Stimulated activated CD4-positive, alpha-beta T cell treated with anti-CD3 and anti-CD28 coated beads, Interleukin-4, amount 100 ng/mL, for 4 hours (primary cell): ENCODE measurements around the gene SF3B1.
"Not testable (repeated sequence)": the region's sequence is repeated elsewhere in the genome, so short reads cannot be mapped to it uniquely, and the experiment has no call there.

ENCODE experiments used
- DNase-seq, 2 experiments: peaks; one replicate each; pipeline ENCODE4 v3.0.0-alpha.2; 2020

Gene SF3B1, protein sequence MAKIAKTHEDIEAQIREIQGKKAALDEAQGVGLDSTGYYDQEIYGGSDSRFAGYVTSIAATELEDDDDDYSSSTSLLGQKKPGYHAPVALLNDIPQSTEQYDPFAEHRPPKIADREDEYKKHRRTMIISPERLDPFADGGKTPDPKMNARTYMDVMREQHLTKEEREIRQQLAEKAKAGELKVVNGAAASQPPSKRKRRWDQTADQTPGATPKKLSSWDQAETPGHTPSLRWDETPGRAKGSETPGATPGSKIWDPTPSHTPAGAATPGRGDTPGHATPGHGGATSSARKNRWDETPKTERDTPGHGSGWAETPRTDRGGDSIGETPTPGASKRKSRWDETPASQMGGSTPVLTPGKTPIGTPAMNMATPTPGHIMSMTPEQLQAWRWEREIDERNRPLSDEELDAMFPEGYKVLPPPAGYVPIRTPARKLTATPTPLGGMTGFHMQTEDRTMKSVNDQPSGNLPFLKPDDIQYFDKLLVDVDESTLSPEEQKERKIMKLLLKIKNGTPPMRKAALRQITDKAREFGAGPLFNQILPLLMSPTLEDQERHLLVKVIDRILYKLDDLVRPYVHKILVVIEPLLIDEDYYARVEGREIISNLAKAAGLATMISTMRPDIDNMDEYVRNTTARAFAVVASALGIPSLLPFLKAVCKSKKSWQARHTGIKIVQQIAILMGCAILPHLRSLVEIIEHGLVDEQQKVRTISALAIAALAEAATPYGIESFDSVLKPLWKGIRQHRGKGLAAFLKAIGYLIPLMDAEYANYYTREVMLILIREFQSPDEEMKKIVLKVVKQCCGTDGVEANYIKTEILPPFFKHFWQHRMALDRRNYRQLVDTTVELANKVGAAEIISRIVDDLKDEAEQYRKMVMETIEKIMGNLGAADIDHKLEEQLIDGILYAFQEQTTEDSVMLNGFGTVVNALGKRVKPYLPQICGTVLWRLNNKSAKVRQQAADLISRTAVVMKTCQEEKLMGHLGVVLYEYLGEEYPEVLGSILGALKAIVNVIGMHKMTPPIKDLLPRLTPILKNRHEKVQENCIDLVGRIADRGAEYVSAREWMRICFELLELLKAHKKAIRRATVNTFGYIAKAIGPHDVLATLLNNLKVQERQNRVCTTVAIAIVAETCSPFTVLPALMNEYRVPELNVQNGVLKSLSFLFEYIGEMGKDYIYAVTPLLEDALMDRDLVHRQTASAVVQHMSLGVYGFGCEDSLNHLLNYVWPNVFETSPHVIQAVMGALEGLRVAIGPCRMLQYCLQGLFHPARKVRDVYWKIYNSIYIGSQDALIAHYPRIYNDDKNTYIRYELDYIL

DNA sequence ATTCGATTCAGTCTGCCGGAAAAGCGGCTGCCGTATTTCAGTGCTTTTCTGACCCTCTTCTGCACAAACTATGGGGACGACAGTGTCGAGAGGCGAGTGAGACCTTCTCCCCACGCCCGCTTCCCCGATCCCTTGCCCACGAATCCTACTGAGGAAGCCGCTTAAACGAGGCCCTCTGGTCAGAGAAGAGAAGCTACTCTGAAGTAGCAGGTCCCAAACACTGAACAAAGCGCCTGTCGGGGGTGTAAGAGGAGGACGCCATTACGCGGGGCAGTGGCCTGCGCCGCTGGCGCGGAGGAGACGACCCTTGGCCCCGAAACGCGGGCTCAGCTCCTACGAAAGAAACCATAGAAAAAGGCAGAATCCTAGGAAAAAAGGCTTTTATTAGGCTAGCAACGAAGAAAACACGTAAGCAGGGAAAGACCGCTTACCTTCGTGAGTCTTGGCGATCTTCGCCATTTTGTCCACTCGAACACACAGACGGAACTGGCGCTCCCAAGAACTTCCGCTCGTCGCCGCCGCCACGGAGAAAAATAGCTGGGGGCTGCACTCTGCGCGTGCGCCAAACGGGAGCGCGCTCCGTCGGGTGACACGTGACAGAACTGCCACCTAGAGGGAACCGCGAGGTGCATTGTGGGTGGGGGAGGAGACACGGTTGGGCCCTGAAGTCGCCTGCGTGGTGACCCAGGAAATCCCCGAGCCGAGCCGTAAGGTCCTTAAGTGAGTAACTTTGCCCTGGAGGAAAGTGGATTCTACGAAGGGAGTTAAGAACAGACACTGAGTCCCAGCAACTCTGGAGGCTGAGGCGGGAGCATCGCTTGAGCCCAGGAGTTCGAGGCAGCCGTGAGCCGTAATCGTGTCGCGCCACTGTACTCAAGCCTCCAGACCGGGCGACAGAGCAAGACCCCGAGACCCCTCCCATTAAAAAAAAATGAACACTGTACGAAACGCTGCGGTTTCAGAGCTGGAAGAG, at the start of gene SF3B1:
SF3B1 (minus strand) TSS at position 488 of the 973 bp plus-strand sequence; CDS start at position 459, 29 bp downstream.
- peak; percentile 97 to 99 for DNase-seq

DNA sequence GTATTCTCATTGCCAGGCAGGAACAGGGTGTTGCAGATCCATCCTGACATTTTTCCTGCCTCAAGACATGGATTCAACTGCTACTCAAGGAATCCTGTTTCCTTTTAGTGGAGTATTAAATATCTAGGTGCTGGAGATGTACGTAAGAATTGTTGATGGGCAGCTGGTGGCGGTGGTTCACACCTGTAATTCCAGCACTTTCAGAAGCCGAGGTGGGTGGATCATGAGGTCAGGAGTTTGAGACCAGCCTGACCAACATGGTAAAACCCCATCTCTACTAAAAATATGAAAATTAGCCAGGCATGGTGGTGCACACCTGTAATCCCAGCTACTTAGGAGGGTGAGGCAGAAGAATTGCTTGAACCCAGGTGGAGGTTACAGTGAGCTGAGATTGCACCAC, 49.4 kb upstream of the SF3B1 start:
- DNase-seq, result not testable (repeated sequence)

DNA sequence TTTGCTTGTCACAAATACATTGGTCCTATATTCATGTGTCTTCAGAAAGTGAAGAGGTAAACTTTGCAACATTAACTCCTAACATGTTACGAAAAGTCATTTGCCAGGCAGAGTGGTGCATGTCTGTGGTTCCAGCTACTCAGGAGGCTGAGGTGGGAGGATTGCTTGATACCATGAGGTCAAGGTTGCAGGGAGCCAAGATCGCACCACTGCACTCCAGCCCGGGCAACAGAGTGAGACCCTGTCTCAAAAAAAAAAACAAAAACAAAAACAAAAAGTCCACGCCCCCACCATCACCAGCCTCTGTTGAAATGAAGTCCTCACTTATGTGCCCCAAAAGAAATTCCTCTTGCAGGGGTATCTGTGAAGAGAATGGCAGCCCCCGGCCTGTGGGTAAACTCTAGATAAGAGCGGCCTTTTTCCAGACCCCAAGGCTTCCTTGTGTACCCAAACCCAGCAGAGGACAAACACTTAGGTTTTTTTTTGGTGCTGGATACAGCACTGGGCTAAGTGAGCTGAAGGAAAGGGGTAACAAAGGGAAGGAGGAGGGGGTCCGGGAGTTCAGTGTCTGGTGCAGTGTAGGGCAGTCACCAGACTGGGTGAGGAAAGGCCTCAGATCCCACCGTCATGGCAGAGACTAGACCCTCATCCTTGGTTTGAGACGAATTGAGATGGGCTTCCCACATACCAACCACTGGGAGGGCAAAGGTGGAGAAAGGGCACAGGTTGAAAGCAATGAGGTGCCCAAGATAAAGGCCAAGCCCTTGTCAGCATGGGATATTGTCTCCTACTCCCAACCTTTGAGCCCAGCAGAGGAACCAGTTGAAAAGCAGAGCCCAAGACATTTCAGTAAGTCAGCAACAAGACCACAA, 45.6 kb upstream of the SF3B1 start:
- no peak for DNase-seq

DNA sequence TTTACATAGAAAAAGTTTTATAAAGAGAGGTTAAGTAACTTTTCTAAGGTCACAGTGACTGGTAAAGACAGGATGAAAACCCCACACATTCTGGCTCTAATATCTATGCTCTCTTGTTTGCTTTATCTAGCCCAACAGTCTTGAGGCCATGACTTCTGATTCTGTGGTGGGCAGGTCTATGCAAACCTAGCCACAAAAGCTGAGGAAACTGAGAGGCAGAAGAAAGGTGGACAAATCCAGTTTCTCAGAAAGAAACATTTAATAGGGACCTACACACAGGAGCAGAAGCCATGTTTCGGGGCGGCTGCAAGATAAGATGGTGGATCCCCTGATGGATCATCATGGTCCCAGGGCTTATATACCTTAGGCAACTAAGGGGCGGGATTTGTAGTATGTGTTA, 43.0 kb upstream of the SF3B1 start:
- DNase-seq, result no peak

DNA sequence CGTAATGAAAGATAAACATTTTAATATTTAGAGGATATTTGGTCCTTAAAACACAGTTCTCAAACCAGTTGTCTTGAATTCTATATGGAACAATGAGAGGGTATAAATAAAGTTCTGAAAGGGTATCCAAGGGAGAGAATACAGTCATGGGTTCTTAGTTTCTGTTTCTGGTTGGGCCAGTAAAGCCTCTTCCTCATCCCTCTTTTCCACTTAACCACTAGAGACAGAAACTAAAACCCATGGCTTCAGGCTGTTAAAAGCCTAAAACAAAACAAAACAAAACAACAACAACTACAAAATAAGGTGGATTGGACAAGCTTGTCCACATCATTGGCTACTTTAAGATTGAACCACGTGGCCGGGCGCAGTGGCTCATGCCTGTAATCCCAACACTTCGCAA, 37.3 kb upstream of the SF3B1 start:
- DNase-seq, result no peak

DNA sequence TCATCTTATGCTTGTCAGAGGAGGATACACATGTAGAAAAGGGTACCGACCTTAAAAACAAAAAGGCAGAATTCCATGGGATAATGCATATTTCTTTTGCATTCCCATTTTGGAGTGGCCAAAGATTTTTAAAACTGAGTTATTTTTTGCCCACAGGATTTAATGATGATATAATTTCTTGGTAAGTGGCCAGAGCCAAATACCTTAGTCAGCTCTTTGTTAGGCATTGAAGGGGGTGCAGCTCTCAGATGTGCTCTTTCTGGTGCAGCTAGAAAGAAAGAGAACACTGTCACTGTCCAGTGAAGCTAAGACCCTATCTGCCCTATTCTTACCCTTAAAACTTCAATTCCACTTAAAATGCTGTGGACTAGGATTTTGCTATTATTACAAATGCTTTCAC, 29.3 kb upstream of the SF3B1 start:
- no peak for DNase-seq

DNA sequence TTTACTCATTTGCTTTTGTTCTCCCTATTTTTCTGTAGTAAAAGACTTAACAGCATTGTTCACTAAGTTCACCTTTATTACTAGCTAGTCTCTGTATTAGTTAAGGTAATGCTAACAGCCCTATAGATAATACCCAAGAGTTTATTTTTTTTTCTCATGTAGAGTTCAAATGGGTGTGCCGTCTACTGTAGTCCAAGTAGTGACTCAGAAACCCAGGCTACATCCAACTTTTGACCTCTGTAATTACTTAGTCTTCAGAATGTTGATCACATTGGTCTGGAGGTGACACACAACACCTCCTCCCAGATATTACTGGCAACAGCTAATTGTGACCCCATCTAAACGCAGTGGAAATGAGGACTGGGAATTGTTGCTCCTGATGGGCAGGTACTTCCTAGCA, 26.2 kb upstream of the SF3B1 start:
- DNase-seq, result no peak

DNA sequence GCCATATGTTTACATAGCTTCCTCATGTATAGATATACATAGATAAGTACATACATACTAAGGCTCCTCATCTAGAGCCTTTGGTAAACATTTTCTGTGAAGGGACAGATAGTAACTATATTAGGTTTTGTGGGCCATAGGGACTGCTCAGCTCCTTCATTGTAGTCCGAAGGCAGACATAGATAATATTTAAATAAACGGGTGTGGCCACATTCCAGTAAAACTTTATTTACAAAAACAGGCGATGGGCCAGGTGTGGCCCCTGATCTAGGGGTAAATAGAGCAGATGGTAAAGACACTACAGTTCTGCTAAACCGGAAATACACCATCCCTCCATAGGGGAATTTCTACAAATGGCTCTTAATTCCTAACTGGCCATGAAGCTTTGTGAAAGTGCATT, 25.8 kb upstream of the SF3B1 start:
- no peak for DNase-seq

DNA sequence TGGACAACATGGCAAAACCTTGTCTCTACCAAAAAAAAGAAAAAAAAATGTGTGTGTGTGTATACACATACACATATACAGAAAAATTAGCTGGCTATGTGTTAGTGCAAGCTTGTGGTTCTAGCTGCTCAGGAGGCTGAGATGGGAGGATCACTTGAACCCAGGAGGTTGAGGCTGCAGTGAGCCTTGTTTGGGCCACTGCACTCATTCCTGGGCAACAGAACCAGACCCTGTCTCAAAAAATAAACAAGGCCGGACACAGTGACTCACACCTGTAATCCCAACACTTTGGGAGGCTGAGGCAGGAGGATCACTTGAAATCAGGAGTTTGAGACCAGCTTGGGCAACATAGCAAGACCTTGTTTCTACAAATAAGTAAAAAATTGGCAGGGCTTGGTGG, 20.6 kb upstream of the SF3B1 start:
- DNase-seq, result no peak

DNA sequence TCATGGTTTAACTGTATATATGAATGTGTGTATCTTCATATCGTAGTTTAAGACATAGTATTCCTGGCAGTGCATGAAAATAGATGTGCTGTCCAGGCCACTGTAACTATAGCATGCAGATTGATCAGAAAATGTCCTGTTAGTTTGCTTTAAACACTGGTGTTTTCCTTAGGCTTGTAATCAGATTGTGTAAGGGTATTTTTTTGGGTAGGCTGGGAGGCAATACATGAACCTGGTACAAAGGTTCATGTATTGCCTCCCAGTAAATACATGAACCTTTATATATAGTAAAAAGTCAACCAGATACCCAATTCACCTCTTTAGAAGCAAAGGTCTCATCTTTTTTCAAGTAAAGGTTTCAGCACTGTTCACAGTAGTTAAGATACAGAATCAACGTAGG, 20.1 kb upstream of the SF3B1 start:
- no peak for DNase-seq

DNA sequence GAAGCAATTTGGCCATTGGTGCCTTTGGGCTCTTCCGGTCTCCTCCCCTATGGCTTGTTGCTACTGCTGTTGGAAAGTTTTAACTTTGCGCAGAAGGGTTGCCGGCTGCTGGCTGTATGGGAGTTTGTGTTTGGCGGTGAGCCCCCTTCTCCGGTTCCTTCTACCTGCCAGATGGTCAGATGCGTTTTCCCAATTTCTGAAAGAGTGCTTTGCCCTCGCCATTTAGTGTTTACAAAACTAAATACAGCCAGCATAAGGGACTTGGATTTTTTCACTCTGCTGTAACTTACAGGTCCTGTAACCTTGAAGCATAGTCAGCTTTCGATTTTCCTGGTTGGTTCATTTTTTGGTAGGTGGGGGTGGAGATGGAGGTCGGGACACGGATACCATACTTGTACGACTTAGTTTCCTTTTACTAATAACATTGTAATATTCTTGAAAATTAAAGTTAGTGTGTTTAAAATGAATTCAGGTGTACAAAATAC, 19.1 kb upstream of the SF3B1 start:
- DNase-seq, result no peak

DNA sequence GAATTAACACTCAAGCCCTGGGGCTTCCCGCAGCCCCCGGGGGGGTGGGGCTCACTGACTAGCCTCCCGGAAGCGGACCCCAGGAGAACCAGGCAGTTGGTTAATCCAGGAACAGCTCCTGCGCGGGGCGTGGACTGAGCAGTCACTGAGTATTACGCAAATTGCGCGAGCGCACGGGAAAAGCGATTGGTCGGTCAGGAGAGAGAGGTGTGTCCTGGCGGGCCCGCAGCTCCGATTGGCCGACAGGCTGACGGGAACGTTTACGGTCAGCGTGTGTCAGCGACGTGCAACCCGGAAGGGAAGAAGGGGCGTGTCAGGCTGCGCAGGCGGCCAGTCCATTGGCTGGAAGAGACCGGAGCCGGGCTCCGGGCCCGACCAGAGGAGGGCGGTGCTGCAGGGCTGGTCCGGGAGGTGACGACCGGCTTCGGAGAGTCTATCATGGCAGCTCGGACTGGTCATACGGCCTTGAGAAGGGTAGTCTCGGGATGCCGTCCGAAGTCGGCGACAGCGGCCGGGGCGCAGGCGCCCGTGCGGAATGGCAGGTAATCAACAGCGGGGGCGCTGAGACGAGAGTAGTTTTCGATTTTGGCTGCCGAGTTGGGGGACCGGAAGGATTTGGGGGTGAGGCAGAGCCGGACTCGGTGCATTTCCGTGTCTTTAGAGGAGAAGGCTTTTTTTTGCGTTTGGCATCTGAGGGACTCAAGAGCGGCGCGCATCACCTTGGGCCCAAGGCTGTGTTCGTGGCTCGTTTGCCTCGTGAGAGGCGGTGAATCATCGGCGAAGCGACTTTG, 18.5 kb upstream of the SF3B1 start, which contains the start of gene COQ10B:
COQ10B (plus strand) TSS at position 430 of the 791 bp plus-strand sequence; CDS start at position 439, 9 bp downstream.
- DNase-seq, result peak; percentile 92 to 99

DNA sequence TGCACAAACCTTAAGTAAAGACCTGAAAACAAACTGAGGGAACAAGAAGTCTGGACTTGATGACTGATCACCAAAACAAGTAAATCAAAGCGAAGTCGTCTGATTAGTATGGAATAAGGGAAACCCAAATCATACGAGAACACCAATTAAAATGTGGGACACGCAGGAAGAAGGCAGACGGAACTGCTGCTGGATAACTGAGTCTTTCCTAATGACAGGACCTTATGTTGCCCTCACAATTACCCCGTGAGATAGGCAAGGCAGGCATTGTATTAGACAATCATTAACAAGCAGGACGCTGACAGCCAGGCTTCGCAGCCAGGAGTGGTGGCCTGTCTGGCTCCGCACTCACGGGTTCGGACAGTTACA, 17.9 kb upstream of the SF3B1 start:
- no peak for DNase-seq

DNA sequence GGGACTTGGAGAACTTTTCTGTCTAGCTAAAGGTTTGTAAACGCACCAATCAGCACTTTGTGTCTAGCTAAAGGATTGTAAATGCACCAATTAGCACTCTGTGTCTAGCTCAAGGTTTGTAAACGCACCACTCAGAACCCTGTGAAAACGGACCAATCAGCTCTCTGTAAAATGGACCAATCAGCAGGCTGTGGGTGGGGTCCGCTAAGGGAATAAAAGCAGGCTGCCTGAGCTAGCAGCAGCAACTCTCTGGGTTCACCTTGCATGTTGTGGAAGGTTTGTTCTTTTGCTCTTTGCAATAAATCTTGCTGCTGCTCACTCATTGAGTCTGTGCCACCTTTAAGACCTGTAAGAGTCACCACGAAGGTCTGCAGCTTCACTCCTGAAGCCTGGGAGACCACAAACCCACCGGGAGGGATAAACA, 16.1 kb upstream of the SF3B1 start:
- not testable (repeated sequence) for DNase-seq

DNA sequence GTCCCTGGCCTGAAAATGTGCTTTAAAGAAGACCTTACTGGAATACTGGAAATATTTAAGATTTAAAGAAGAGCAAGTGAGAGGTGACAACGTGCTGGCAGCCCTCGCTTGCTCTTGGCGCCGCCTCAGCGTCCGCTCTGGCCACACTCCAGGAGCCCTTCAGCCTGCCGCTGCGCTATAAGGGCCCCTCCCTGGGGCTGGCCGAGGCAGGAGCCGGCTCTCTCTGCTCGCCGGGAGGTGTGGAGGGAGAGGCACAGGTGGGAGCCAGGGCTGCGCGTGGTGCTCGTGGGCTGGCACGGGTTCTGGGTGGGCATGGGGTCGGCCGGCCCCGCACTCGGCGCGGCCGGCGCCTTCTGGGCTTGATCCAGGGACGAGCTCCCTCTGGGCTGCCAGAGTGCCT, 15.6 kb upstream of the SF3B1 start:
- no peak for DNase-seq

DNA sequence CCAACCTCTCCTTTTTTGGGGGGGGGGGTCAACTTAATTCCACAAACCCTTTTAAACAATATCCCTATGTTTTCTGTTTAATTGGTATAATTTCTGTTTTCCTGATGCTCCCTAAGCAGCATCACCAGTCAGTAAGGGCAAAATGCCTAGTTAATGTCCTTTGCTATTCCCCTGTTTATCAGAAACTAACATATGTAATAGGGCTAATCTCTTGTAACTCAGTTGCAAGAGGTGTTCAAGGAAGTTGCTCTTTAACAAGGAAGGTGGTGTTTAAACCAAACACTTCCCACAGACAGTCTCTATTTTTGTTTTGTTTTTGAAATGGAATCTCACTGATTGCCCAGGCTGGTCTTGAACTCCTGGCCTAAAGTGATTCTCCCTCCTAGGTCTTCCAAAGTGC, 12.0 kb upstream of the SF3B1 start:
- DNase-seq, result no peak

DNA sequence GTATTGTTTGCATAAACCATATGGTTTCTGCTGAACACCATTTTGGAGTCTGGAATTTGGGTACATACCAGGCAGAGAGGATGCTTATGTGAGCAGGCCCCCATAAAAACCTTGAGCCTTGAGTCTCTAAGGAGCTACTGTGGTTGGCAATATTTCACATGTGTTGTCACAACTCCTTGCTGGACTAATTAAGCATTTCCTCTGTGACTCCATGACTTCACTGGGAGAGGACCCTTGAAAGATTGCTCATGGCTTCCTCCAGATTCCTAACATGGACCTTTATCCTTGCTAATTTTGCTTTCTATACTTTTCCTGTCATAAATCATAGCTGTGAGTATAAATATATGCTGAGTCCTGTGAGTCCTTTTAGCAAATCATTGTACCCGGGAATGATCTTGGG, 10.9 kb upstream of the SF3B1 start:
- DNase-seq, result no peak

DNA sequence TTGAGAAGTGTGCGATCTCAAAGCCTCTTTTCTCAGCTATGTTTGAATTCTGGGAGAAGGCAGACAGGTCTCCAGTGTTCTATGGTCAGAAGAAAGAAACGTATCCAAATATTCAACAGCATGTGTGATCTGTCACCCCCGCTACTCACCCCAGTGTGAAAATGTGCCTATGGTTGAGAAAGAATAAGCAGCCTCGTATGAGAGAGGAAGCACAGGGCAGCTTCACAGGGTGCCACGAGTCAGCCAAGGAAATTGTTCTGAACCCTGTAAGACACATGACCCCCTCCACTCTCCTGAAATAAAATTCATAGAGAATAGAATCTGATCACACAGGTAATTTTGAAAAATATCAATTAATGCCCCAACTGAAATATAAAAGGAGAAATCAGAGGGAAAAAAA, 8.0 kb upstream of the SF3B1 start:
- no peak for DNase-seq

DNA sequence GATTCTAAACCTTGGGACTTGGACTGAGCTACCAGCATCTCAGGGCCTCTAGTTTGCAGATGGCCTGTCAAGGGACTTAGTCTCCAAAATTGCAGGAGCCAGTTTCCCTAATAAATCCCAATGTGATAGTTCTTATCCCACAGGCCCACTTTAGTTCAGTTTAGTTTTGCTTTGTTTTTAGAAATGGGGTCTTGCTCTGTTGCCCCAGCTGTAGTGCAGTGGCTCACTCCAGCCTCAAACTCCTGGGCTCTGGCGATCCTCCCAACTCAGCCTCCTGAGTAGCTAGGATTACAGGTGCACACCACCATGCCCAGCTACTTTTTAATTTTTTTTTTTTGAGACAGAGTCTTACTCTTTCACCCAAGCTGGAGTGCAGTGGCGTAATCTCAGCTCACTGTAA, 2.6 kb upstream of the SF3B1 start:
- DNase-seq, result no peak
